ENCODE results near the gene FLNB.

The FLNB gene

GRCh38 chr3:58214484-58215316, 206.5 kb downstream of the FLNB start:
- DNase-seq = peak in 1 of 5 experiments; percentile 41

DNA sequence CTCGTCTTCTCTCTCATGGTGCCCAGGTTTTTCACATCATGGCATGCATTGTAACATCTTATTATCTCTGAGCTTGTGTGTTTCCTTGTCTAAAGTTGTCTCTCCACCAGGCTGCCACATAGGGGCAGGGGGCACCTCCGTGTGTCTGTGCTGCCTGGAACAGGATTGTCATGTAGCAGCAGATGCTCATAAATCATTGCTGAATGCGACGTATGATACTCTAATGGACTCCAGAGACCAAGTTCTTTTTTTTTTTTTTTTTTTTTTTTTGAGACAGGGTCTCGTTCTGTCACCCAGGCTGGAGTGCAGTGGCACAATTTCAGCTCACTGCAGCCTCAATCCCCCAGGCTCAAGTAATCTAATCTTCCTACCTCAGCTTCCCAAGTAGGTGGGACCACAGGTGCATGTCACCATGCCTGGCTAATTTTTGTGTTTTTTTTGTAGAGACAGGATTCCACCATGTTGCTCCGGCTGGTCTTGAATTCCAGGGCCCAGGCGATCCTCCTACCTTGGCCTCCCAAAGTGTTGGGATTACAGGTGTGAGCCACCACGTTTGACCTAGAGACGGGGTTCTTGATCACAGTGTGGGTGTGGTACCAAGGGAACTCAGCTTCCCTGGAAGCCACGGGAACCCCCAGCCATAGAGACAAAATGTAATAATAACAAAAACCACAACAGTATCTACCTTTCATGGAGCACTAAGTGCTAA, 207.2 kb downstream of the FLNB start:
- DNase-seq = no peak

GRCh38 chr3:58216496-58217195, 208.4 kb downstream of the FLNB start:
- DNase-seq = no peak

DNA sequence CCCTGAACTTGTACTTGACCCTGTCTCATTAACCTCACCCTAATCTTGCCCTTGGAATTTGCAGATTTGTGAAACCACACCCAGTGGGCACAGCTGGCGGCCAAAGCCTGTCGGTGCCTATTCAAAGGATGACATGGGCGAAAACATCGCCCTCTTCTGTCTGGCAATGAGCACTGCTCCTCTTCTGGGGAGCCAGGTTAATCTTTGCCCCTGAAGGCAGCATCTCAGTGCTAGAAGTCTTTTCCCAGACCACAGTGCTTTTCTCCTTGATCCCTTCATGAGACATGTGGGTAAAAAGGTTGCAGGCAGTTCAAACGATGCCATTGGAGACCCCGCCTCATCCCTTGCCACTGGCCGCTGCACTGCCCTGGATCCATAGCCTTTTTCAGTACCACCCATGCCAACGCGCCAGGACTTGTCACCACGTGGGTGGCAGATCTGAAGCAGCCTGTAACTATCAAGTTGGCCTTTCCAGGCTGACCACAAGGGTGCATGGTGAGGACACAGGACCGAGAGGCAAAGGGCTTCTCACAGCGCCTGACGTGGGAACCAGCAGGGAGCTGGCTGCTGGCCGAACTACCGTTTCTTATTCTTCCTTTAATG, 209.1 kb downstream of the FLNB start:
- DNase-seq = peak in 4 of 5 experiments; percentile 20 to 71 (median 29)

DNA sequence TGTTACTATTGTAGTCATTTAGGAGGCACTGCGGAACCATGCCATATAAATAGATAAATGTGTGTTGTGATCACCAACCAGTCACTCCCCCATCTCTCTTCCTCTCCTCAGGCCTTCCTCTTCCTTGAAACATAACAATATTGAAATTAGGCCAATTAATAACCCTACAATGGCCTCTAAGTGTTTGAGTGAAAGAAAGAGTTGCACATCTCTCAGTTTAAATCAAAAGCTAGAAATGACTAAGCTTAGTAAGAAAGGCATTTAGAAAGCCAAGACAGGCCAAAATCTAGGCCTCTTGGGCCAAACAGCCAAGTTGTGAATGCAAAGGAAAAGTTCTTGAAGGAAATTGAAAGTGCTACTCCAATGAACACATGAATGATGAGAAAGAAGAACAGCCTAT, 210.7 kb downstream of the FLNB start:
- DNase-seq = peak in 1 of 5 experiments; percentile 25
